Activated CD8-positive, alpha-beta memory T cell treated with anti-CD3 and anti-CD28 coated beads, Interleukin-2, amount 50 U/mL, for 24 hours (primary cell): ENCODE results near the gene PKN1.

ENCODE experiments used
- DNase-seq: peaks from one replicate; pipeline ENCODE4 v3.0.0-alpha.2; 2020; ENCODE audit errors: extremely low read depth

The PKN1 gene

GRCh38 chr19:14406645-14407401 is 26.3 kb upstream of the PKN1 start:
- no peak for DNase-seq

GRCh38 chr19:14407605-14408484 is 25.3 kb upstream of the PKN1 start:
- DNase-seq = no peak

DNA sequence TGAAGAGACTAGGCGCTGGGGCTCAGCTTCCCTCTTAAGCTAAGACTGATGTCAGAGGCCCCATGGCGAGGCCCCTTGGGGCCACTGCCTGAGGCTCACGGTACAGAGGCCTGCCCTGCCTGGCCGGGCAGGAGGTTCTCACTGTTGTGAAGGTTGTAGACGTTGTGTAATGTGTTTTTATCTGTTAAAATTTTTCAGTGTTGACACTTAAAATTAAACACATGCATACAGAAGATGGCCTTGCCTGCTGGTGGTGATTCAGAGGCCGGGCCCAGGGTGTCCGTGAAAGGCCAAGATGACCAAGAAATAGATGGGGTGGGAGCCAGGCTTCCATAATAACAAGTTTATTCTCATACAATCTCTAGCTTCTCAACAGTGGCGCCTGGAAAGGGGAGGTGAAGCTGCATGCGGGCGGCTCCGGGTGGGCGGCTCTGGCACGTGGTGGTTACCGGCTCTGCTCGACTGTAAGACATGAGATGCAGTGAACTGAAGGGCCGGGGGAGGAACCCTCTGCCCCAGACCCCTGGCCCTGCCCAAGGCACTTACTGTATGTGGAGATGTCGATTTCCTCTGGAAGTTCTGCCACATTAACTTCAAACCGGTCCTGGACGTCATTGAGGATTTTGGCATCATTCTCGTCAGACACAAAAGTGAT is 24.5 kb upstream of the PKN1 start:
- no peak for DNase-seq

GRCh38 chr19:14409146-14410023 is 23.7 kb upstream of the PKN1 start:
- no peak for DNase-seq

GRCh38 chr19:14410091-14411051 is 22.7 kb upstream of the PKN1 start:
- DNase-seq = no peak

GRCh38 chr19:14411161-14411937 is 21.8 kb upstream of the PKN1 start:
- no peak for DNase-seq

- no peak for DNase-seq
Observed at GRCh38 chr19:14411938-14412245, 21.2 kb upstream of the PKN1 start.

DNA sequence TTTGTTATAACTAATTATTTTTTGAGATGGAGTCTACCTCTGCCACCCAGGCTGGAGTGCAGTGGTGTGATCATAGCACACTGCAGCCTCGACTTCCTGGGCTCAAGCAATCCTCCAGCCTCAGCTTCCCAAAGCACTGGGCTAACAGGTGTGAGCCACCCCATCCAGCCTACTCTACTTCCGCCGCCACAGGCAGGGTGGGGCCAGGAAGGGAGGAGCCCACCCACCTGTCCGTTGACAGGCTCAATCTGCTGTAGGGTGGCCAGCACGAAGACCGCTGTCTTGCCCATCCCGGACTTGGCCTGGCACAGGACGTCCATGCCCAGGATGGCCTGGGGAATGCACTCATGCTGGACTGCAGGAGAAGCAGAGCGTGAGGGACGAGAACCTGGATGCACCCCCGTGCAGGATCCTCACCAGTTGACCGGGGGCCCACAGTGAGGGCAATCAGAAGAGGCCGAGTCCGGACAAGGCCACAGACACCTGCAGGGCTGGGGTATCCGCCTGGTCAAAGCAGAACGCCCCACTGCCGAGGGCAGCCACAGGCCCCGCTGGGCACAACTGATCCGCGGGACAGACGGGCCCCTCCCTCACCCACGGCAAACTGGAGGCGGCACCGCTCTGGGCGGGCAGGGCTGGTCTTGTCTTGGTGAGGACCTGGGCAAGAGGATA is 20.6 kb upstream of the PKN1 start:
- no peak for DNase-seq

DNA sequence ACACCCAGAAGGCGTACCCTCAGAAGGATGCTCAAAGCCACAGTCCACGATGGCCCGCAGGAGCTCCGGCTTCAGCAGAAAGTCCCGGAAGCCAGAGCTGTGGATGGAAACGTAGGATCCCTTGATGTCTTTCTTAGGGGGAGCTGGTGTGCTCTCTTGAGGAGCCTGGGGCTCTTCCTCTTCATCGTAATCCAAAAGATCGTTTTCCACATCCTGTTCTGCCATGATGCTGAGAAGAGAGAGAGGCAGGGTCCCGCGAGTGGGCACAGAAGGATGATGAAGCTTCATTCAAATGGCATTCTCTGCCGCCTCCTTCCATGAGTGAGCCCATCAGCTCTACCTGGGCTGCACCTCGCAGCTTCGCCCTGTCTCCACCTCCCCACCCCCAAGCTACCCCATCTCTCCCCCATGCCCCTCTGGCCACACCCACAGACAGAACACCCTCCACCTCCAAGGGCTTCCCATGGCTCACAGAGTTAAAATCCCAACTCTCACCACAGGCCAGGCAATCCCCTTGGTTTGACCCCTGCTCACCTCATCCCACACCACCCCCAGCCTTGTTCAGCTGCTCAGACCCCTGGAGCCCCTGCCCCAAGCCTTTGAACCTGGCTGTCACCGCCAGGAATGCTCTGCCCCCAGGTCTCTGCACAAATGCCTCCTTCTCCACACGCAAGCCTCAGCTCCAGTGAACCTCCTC is 20.0 kb upstream of the PKN1 start:
- DNase-seq = no peak

DNA sequence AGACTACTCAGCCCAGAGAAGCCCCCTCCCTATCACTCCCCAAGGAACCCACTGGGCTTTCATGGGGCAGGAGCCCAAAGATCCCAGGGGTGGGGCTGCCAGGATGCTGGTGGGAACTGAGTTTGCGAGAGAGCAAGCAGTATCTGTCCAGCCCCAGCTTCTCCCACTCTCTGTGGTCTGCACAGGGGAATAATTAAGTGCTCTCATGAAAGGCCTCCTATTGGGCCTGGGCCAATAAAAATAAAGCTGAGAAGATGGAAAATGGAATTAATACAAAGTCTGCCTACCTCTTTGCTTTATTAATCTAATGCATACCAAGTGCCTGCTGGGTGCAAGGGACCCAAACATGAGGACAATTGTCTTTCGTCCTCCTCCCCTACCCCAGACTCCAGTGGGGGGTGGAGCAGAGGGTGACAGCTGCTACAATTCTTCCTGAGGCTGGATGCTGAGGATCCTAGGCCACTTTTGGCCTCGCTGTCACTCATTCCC is 19.4 kb upstream of the PKN1 start:
- no peak for DNase-seq

- DNase-seq = no peak
Observed at GRCh38 chr19:14414926-14415690, 18.0 kb upstream of the PKN1 start.

DNA sequence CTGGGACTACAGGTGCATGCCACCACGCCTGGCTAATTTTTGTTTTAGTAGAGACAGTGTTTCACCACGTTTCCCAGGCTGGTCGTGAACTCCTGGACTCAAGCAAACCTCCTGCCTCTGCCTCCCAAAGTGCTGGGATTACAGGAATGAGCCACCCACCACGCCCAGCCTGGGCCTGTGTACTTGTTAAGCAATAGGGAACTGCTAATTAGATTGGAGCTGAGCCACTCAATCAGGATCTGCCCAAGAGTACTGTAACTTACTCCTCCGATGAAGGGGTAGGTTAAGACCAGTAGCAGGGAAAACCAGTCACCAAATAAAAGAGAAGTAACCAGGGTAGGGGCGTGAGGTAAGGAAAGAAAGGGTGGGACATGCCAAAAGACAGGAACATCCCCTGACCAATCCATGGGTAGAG is 16.3 kb upstream of the PKN1 start:
- DNase-seq = no peak

GRCh38 chr19:14418856-14419105 is 14.3 kb upstream of the PKN1 start:
- no peak for DNase-seq

DNA sequence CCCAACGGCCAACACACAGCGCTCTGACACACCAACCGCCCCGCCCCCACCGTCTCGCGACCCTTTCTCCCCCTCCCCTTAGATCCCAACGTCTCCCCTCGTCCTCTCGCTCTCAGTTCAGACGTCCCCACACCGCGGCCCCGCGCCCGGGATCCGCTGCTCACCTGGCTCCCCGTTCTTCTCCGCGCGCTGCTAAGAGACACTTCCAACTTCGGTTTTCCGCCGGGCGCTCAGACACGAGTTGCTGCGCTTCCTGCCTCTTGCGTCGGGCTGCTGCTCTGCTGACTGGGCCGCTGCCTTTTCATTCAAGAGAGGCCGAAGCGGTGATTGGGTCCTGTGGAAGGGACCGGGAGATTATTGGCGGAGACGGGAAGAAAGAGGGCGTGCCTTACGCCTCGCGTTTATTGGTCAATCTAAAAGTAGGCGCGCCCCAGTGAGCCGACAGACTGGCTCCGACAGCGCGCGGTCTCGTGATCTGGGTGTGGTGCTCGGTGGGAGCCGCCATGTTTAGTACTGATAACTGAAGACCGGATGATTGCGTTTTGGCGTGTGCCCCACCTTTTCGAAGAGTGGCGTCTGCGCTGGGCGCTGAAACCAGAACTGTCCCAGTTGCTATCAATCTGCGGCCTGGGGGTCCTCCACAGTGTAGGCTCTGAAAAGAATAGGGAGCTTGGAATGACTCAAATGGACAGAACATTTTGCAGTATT is 13.8 kb upstream of the PKN1 start, which contains the start of gene DDX39A:
Gene DDX39A (minus strand): TSS at position 236 of the 708 bp plus-strand sequence. CDS start 6,121 bp downstream, outside the sequence.
- DNase-seq = peak; percentile 92

DNA sequence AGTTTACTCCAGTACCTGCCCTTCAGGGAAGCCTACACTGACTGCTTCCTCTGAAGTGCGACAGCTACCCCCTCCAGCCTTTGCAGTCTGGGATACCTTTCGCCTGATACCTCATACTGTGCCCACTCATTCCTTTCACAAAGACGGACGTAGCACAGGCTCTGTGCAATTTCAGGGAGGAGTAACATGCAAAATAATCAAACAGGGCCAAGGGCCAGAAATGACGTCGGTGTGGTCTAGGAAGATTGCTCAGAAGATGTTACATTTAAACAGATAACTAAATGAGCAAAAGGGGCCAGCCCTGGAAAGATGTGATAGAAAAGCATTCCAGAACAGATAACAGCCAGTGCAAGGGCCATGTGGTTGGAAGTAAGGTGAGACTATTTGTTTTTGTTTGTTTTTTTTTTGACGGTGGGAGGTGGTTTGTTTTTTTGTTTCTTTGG is 7.4 kb upstream of the PKN1 start:
- DNase-seq = no peak

DNA sequence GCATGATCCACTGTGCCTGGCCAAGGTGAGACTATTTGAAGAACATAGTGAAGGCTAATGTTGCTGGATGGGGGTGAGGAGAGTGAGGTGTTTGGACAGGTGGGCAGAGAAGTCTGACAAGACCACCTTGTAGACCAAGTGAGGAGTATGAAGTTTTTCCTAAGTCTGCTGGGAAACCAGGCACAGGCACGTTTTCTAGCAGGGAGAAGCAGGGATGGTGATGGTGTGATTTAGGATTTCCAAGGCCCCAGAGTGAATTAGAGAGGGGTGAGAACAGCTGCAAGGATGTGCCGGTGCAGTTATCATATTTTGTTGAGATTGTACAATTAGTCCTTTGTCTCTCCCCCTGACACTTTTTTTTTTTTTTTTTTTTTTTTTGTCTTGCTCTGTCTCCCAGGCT is 5.6 kb upstream of the PKN1 start:
- no peak for DNase-seq

GRCh38 chr19:14428882-14429416 is 4.2 kb upstream of the PKN1 start:
- DNase-seq = no peak
